Measurements from ENCODE around the gene GPC3. TPM values are rescaled to one million over a fixed set of nuclear protein-coding genes. Genes with fewer than 3 reads are reported as not detected.

The GPC3 gene
- total and polyA plus RNA-seq, 2 of the 4 experiments (the other 2 are of a cell fraction), result not detected

- no peak overlapping the region for H3K4ac ChIP-seq (ENCODE audit: low read depth, low read length)
- no peak overlapping the region for H4K5ac ChIP-seq (ENCODE audit: low read depth, low read length)
- TF ChIP-seq FOS (IDR thresholded peaks at IDR 0.05; ENCODE audit: low read depth, low read length) (no peak), POLR2A (IDR thresholded peaks at IDR 0.05; ENCODE audit: low read depth, low read length) (no peak), CEBPB (IDR thresholded peaks at IDR 0.05; ENCODE audit: low read depth, low read length) (no peak), SMC3 (IDR thresholded peaks at IDR 0.05; ENCODE audit: low read depth, low read length) (no peak), RCOR1 (IDR thresholded peaks at IDR 0.05; ENCODE audit: insufficient replicate concordance, low read length) (no peak), BHLHE40 (IDR thresholded peaks at IDR 0.05; ENCODE audit: low read depth, low read length) (no peak)
- TF ChIP-seq, protein P1, sequence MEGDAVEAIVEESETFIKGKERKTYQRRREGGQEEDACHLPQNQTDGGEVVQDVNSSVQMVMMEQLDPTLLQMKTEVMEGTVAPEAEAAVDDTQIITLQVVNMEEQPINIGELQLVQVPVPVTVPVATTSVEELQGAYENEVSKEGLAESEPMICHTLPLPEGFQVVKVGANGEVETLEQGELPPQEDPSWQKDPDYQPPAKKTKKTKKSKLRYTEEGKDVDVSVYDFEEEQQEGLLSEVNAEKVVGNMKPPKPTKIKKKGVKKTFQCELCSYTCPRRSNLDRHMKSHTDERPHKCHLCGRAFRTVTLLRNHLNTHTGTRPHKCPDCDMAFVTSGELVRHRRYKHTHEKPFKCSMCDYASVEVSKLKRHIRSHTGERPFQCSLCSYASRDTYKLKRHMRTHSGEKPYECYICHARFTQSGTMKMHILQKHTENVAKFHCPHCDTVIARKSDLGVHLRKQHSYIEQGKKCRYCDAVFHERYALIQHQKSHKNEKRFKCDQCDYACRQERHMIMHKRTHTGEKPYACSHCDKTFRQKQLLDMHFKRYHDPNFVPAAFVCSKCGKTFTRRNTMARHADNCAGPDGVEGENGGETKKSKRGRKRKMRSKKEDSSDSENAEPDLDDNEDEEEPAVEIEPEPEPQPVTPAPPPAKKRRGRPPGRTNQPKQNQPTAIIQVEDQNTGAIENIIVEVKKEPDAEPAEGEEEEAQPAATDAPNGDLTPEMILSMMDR (conservative IDR thresholded peaks at IDR 0.05; ENCODE audit: low read depth, low read length), result no peak
- H3K9me3 ChIP-seq (ENCODE audit: control insufficient read depth, insufficient read depth, low read length), result no peaks in the 10 kb centered on the region
- H3K14ac ChIP-seq (replicated peaks; ENCODE audit: low read depth, low read length), result no peak overlapping the region
- intact Hi-C loops (cut with micrococcal nuclease) (no loop called here), in situ Hi-C loops (cut with MboI; ENCODE audit: low sequenced_read_pairs) (no loop called here), dilution Hi-C loops (cut with HindIII; ENCODE audit: low sequenced_read_pairs, unreplicated experiment) (no loop called here)
- H2BK20ac ChIP-seq (ENCODE audit: low read depth, low read length), result no peak overlapping the region
- no peak overlapping the region for H3K56ac ChIP-seq (ENCODE audit: extremely low read depth, insufficient read depth, low read length)
- WGBS, 2 experiments (ENCODE audit: extremely low coverage in 2 of 2, insufficient read length in 1 of 2), result no CpG with 5 or more reads among the region's 4 CpGs
- H2BK5ac ChIP-seq (ENCODE audit: low read depth, low read length, poor library complexity, severe bottlenecking), result no peak overlapping the region
- H4K20me1 ChIP-seq (ENCODE audit: insufficient read depth, low read length), result no peaks in the 10 kb centered on the region
- no peaks in the 10 kb centered on the region for H3K9me1 ChIP-seq (ENCODE audit: insufficient read depth, low read length)
- no peak overlapping the region for H4K91ac ChIP-seq (ENCODE audit: insufficient read depth, low read depth, low read length)
- no TSS peak for BruUV-seq (replicated peaks)
- H3K18ac ChIP-seq (ENCODE audit: low read depth, low read length), result no peak overlapping the region
- no peaks in the 10 kb centered on the region for H3K36me3 ChIP-seq (ENCODE audit: control insufficient read depth, insufficient read depth, low read length)
- no peak overlapping the region for H2AK9ac ChIP-seq (replicated peaks; ENCODE audit: low read depth, low read length, poor library complexity)
- no peak overlapping the region for H3K4me2 ChIP-seq (ENCODE audit: low read depth, low read length)
- no peak overlapping the region for H3K4me3 ChIP-seq (ENCODE audit: insufficient read depth, low read depth, low read length)
- no peak for DNase-seq
- H2BK15ac ChIP-seq (ENCODE audit: low read depth, low read length), result no peak overlapping the region
- no peak overlapping the region for H2AFZ ChIP-seq (replicated peaks; ENCODE audit: low read length, poor library complexity)
- no peaks in the 10 kb centered on the region for H3K4me1 ChIP-seq (ENCODE audit: control insufficient read depth, insufficient read depth, low read length)
- no peak for ATAC-seq (ENCODE audit: low read depth)
- no peak overlapping the region for H4K8ac ChIP-seq (ENCODE audit: low read depth in 2 of 2, low read length in 2 of 2)
- no peaks in the 10 kb centered on the region for H3K79me1 ChIP-seq (ENCODE audit: low read depth in 1 of 2, low read length in 2 of 2)
- no peak overlapping the region for H3K27ac ChIP-seq (ENCODE audit: insufficient read depth, low read length)
- no peak overlapping the region for H2BK120ac ChIP-seq (ENCODE audit: low read depth, low read length)
- POLR2A ChIA-PET (ENCODE audit: unreplicated experiment), result no interaction called here
- no peak overlapping the region for H2AK5ac ChIP-seq (ENCODE audit: low read depth, low read length)
- CTCF ChIA-PET, result no interaction called here
- no peaks in the 10 kb centered on the region; the same call in none of the 2 replicates for H3K27me3 ChIP-seq (ENCODE audit: control insufficient read depth, insufficient read depth, low read length)
- no peak overlapping the region for H3K9ac ChIP-seq (ENCODE audit: low read depth, low read length)
- no peak overlapping the region for H3K23ac ChIP-seq (ENCODE audit: low read depth, low read length)
Observed at GRCh38 chrX:133881007-133881406, 104.4 kb downstream of the GPC3 start.

Data from IMR-90 (cell line).